GM19324 (cell line): ENCODE measurements around the gene ELAC1.
"Not testable (repeated sequence)": the region's sequence is repeated elsewhere in the genome, so short reads cannot be mapped to it uniquely, and the experiment has no call there.

Source experiments
- ATAC-seq: cut with Tn5 transposase; IDR thresholded peaks from one replicate; pipeline ENCODE4 v1.9.1; 2021; ENCODE audit warnings: mild to moderate bottlenecking, moderate library complexity; ENCODE audit not compliant: unreplicated experiment, low FRiP score

The ELAC1 gene

DNA sequence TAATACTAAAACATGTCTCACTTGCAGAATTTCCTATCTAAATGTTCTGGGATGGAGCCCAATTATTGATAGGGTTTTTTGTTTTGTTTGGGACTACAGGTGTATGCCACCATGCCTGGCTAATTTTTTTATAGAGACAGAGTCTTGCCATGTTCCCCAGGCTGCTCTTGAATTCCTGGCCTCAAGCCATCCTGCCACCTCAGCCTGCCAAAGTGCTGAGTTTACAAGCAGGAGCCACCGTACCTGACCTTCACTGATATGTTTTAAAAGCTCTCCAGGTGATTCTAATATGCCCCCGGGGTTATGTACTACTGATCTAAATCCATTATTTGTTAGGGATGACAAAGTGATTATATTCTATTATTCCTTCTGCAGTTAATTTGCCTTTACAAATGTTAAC lies 2.2 kb downstream of the ELAC1 start:
- ATAC-seq, result no peak

DNA sequence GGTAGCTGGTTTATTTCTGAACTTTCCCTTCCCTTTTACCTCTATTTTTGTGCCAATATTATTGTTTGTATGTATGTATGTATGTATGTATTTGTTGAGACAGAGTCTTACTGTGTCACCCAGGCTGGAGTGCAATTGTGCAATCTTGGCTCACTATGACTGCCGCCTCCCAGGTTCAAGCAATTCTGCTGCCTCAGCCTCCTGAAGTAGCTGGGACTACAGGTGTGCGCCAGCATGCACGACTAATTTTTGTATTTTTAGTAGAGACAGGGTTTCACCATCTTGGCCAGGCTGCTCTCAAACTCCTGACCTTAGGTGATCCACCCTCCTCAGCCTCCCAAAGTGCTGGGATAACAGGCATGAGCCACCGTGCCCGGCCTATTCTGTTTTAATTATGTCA lies 4.6 kb downstream of the ELAC1 start:
- ATAC-seq, result not testable (repeated sequence)

DNA sequence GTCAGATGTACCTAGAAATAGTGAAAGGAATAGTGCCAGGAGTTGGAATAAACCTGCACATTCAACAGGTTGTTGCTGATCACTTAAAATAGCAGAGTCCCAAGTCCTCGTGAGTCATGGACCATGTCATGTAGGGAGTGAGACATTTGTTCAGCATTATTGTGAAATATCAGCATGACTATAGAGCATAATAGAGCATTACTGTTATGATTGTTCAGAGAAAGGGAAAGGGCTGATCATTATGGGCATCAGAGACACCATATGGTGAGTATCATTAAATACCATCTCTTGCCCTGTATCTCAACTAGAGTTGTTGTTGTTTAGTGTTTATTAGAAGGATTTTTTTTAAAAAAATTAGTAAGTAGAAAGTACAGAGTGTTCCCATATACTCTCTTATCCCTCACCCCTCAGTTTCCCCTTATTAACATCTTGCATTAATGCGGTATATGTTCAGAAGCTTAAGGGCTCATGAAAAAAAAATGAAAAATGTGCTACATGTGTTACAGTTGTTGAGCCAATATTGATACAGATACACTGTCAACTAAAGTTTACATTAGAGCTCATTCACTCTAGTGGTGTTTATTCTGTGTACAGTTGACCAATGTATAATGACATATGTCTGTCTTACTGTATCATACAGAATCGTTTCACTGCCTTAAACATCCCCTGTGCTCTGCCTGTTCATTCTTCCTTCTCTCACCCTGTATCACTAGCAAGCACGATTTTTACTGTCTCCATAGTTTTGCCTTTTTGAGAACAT lies 5.7 kb downstream of the ELAC1 start:
- no peak for ATAC-seq

DNA sequence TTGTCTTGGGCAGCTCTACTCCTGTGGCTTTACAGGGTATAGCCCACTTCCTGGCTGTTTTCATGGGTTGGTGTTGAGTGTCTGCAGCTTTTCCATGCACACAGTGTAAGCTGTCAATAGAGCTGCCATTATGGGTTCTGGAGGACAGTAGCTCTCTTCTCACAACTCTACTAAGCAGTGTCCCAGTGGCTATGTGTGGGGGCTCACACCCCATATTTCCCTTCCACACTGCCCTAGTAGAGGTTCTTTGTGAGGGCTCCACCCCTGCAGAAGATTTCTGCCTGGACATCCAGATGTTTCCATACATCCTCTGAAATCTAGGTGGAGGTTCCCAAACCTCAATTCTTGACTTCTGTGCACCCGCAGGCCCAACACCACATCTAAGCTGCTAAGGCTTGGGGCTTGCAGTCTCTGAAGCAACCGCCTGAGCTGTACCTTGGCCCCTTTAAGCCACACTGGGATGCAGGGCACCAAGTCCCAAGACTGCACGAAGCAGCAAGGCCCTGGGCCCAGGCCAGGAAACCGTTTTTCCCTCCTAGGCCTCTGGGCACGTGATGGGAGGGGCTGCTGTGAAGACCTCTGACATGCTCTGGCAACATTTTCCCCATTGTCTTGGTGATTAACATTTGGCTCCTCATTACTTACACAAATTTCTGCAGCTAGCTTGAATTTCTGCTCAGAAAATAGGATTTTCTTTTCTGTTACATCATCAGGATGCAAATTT lies 9.4 kb downstream of the ELAC1 start:
- no peak for ATAC-seq

DNA sequence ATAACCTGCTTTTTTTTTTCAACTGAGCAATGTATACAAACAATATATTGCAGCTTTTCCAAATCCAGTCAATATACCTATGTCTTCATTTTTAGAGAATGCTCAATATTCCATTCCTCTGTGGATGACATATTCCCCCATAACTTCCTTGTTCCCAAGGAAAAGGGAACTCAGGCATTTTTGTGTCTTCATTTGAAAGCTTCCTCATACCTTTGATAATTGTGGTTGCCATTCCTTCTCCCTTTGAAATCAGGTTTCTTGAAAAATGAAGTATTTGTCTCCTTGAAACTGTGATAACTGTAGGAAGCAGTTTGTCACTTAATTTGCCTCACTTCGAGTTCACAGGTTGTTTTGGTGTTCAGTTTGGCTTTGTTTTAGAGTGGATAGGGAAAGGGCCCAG lies 13.5 kb downstream of the ELAC1 start:
- ATAC-seq, result no peak

DNA sequence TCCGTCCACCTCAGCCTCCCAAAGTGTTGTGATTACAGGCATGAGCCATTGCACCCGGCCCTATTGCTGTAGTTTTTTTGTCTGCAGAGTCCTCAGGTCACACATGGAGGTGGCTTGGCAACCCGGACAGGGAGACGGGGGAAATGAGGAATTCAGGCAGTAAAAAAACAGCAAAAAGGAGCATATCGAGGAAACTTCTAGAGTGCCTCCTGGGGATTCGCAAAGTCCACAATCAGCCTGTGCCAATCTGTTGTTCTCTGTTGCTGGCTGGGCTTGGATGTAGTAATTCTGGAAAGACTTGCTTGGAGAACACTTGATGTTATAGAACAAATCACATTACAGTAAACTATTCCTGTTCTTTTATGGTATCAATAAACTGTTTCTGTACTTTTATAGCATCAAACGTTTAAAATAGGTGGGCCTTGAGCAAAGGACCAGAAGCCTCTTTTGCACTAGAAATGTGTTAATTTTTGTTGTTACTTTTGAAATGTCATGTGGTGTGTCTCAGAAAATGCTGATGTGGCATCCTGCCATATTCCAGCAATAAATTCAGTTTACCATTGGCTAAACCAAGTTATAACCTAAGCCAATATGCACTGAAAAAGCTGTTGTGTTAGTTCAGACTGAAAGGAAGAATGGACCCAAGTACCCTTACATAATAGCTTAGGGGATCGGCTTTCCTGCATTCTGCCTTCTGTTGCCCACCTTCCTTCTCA lies 14.4 kb downstream of the ELAC1 start:
- no peak for ATAC-seq

DNA sequence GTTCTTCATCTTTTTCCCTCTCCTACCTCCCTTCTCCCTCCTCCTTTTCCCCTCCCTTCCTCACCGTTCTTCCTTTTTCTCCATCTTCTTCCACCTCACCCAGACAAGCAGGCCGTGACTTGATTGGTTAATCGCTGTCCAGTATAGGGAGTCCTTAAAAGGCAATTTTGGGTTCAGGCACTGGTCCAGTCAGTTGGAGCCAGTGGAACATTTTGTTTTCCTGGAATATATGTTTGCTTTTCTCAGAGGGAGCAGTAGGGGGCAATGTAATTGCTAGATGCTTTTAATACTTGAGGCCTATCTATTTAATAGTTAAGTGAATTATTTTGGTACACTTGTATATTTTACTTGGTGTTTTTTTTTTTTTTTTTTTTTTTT lies 15.0 kb downstream of the ELAC1 start:
- no peak for ATAC-seq

DNA sequence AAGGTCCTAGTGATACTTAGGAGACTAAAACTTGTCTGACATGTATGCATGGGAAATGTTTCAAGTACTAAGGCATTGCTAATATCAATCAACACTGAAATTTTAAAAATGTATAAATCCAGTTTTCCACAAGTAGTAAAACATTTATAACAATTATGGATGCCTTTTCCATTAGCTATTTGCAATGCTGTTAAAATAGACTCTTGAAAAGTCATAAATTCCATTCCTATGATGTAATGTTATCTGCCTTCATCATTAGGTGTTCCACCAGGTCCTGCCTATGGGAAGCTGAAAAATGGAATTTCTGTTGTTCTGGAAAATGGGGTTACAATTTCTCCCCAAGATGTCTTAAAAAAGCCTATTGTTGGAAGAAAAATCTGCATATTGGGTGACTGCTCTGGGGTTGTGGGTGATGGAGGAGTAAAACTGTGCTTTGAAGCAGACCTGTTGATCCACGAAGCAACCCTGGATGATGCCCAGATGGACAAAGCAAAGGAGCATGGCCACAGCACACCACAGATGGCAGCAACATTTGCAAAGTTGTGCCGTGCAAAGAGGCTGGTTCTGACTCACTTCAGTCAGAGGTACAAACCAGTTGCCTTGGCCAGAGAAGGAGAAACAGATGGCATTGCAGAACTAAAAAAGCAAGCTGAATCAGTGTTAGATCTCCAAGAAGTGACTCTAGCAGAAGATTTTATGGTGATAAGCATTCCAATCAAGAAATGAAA lies 18.7 kb downstream of the ELAC1 start:
- no peak for ATAC-seq

DNA sequence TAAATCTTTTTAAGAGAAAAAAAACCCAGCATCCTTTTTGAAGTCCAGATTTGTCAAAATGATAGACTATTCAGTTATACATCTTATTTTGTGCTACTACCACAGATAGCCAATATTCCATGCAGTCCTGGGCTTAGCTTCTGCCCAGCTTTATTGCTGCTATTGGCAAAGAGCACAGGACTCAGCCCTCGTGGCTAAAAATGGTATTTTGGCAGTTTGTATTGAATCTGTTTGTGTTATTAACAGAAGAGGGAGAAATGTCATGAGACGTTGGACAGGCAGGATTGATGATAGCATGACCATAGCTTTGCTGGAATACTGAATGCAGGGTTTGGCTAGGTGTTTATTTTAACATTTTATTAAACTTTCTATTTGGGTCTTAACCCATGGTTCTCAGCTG lies 19.4 kb downstream of the ELAC1 start:
- ATAC-seq, result no peak

DNA sequence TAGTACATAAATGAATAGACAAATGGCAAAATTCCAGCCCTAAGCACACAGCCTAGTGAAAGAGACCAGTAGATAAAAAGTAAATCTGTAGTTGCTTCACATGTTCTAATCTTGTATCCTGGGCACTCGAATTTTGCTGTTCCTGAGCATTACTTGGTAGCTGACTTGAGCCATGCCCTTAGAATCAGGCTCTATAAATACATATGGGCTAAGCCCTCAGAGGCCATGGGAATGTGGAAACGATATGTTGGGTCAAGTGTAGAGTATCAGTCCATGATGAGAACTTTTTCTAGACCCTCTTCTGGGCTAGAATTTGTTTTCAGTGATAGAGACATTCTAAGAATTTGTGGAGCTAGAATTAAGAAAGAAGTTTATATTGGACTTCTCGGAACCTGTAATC lies 21.9 kb downstream of the ELAC1 start:
- ATAC-seq, result no peak

DNA sequence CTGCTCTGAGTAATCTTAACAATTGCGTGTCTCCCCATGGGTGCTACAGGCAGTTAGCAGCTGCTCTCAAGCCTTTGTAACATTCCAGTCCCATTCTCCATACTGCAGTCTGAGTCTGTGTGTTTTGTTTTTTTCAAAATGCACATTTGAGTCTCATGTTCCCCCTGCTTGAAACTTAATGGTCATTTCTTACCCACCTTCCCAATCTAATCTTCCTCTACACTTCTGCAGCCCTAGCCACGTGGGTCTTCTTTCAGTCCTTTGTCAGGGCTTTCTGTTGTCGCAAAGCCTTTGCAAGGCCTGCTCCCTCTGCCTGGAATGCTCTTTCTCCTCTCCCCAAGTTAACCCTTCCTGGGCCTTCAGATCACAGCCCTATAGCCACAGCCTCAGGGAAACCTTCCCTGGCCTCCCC lies 24.5 kb downstream of the ELAC1 start:
- ATAC-seq, result no peak

DNA sequence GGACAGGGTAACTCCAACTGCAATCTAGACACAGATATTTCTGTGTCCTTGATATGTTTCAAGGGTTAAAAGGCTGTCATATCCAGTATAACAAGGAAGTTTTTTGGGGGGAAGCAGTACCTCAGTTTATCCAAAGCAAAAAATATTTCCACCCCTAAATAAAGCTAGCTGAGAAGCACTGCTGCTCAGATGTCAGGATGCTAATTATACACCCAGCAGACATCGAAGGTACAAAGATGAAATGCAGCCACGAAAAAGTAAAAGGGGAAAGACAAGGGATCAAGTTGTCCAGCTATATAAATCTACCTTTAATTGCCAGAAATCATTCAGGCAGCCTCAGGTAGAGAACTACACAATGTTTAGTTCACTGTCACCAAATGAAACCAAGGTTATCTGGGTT lies 26.2 kb downstream of the ELAC1 start:
- no peak for ATAC-seq

DNA sequence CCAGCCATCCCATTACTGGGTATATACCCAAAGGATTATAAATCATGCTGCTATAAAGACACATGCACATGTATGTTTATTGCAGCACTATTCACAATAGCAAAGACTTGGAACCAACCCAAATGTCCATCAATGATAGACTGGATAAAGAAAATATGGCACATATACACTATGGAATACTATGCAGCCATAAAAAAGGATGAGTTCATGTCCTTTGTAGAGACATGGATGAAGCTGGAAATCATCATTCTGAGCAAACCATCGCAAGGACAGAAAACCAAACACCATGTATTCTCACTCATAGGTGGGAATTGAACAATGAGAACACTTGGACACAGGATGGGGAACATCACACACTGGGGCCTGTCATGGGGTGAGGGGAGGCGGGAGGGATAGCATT lies 35.3 kb downstream of the ELAC1 start:
- not testable (repeated sequence) for ATAC-seq

DNA sequence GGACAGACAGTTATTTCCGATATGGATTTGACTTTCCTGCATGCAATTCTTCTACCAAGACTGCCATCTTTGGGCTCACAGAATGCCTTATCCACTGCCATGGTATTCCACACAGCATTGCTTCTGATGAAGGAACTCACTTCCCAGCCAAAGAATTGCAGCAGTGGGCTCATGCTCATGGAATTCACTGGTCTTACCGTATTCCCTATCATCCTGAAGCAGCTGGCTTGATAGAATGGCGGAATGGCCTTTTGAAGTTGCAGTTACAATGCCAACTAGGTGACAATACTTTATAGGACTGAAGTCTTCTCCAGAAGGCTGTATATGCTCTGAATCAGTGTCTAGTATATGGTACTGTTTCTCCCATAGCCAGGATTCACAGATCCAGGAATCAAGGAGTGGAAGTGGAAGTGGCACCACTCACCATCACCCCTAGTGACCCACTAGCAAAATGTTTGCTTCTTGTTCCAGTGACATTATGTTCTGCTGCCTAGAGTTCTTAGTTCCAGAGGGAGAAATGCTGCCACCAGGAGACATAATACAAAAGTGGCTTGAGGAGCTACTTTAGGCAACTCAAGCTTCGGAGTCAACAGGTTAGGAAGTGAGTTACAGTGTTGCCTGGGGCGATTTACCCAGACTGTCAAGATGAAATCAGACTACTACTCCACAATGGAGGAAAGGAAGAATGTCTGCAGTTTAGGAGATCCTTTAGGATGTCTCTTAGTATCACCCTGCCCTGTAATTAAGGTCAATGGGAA lies 38.4 kb downstream of the ELAC1 start:
- ATAC-seq, result no peak

DNA sequence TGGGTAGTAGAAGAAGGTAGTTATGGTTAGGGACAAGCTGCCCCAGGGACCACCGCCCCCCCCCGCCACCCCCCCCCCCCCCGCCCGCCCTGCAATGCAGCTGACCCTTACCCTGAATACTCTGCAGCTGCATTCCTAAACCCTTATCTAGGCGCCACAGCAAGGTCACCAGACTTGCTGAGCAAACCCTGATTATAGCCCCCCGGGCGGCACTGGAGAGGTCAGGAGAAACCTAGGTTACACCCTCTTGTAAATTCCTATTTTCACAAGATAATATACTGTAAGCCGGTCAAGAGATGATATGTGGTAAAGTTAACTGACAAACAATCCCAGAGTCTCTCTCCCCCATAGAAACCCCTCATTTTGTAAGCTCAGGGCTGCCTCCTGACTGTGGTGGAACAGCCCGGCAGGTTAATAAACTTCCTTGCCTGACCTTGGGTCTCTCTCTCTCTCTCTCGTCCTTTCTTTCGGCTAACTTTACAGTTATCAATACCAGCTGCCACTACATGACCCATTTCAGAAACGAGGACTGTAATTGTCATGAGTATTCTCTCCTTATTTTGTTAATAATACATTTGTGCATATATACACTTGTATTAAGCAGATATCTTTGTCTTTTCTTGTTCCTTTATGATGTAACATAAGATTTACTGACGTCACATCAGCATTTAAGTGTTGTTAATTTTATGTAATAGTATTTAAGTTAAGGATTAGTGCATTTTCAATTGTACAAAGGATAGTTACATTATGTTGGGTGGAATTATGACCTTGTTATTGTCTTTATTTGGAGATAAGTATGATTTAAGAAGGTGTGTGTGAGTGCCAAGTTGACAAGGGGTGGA lies 39.3 kb downstream of the ELAC1 start:
- no peak for ATAC-seq

DNA sequence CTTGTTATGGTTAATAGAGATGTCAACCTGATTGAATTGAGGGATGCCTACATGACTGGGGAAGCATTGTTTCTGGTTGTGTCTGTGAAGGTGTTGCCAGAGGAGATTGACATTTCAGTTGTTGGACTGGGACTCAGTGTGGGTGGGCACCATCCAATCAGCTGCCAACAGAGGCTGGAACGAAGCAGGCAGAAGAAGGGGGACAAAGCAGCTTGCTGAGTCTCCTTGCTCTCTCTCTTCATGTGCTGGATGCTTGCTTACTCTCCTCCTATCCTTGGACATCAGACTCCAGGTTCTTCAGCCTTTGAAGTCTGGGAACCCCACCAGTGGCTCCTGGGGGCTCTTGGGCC lies 39.9 kb downstream of the ELAC1 start:
- no peak for ATAC-seq

DNA sequence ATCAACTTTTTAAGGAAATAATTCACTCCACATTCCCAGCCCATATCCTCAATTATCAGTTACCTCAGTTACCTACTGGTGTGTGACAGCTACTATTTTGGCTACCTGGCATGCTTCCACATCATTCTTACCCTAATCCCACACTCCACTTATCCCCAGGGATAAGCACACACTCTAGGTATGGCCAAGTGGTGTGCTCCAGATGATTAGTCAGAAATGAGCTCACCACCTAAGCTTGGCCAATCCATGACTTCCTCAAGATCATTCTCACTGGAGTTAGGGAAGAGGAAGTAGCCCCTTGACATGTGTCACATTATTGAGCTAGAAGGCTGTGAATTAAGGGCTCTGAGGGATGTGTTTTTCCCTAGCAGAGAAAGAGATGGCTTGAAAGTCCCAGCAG lies 41.2 kb downstream of the ELAC1 start:
- ATAC-seq, result no peak

DNA sequence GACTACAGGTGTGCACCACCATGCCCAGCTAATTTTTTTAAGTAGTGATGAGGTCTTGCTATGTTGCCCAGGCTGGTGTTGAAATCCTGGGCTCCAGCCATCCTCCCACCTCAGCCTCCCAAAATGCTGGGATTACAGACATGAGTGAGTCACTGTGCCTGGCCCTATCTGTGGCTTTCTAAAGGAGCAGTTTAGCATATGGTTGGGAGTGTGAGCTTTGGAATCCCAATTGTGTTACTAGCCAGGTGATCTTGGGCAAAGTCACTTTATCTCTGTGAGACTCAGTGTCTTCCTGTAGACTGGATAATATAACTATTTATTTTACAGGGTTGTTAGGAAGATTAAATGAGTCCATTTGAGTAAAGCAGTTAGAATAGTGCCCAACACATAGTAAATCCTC lies 42.4 kb downstream of the ELAC1 start:
- ATAC-seq, result no peak

DNA sequence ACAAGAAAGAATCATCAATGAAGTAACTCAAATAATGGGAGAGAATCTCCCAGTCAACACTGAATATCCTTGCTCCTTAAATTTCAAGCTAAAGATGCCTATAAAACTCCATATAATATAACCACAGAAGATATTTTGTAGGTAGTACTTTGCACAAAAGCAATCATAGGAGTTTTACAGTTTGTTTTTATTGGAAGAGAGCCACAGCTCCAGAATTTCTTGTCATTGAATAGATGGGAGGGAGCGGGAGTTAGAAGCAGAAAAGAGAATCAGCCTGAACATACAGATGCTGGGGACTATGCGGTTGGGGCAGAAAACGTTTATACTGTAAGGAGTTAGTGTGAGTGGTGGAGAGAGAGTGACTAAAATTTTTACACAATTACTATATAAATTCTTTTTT lies 43.9 kb downstream of the ELAC1 start:
- ATAC-seq, result no peak

DNA sequence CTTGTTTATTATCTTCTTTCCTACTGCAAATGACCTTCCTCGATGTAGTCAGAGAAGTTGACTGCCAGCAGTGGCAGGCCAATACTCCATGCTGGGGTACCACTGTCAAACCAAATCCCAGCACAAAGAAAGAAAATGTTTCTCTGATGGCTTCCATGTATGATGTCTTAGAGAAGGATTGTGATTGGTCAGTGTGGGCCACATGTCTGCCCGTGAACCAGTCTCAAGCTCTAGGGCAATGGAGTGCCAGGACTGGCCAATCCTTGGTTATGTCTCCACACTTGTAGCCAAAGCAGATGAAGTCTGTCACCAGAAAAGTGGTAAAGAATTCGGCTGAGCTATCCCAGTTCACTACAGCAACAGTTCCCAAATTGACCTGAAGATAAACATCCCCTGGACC lies 44.6 kb downstream of the ELAC1 start:
- no peak for ATAC-seq
